ENCODE data around the gene CLDN20. TPM values are rescaled to one million over a fixed set of nuclear protein-coding genes. Genes with fewer than 3 reads are reported as not detected.
"Not testable (repeated sequence)": the region's sequence is repeated elsewhere in the genome, so short reads cannot be mapped to it uniquely, and the experiment has no call there.

The CLDN20 gene, protein sequence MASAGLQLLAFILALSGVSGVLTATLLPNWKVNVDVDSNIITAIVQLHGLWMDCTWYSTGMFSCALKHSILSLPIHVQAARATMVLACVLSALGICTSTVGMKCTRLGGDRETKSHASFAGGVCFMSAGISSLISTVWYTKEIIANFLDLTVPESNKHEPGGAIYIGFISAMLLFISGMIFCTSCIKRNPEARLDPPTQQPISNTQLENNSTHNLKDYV
- not detected for total RNA-seq

DNA sequence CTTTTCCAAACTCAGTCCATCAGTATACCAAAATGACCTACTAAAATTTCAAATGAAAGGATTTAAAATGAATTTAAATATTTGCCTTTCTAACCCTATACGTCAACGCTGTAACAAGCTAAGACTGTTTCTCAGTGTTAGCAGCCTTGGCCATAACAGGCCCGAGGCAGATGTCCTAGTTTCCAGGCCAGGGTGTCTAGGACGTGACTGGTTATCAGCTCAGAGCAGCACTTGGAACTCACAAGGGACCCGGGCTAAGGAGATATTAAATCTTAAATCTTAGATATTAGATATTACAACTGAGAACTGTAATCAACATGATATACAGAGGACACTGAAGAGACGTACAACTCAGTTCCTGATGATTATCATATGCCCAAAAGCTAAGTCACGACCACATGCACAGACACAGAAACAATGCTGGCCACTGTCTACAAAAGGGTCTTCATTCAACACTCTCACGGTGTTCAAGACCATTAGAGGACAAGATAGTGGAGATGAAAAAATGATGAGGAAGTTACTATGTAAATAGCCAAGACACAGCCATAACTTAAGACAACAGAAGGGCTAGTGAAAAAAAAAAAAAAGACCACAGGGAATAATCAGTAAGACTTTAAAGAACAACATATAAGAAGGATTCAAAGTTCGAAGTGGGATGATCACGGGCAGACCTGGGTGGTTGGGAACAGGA, at the start of gene CLDN20:
TSS of gene CLDN20 (plus strand) at position 641 of the 691 bp plus-strand sequence. CDS start 11,707 bp downstream, outside the sequence.
- no peak for DNase-seq (ENCODE audit: low read depth in 2 of 3, low spot score in 2 of 3)

DNA sequence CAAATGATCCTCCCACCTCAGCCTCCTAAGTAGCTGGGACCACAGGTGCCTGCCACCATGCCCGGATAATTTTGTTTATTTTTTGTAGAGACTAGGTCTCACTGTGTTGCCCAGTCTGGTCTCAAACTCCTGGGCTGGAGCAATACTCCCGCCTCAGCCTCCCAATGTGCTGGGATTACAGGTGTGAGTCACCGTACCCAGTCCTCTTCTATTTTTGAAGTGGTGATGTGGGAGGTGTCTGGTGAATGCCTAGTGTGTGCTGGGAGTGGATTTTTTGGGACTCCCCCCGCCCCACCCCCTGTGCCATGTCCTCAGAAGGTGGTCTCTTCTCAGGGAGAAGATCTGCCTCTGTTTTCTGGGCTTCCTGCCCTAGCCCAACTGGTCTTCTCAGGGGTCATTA, 47.9 kb upstream of the CLDN20 start:
- no peak for DNase-seq (ENCODE audit: low read depth in 2 of 3, low spot score in 2 of 3)

DNA sequence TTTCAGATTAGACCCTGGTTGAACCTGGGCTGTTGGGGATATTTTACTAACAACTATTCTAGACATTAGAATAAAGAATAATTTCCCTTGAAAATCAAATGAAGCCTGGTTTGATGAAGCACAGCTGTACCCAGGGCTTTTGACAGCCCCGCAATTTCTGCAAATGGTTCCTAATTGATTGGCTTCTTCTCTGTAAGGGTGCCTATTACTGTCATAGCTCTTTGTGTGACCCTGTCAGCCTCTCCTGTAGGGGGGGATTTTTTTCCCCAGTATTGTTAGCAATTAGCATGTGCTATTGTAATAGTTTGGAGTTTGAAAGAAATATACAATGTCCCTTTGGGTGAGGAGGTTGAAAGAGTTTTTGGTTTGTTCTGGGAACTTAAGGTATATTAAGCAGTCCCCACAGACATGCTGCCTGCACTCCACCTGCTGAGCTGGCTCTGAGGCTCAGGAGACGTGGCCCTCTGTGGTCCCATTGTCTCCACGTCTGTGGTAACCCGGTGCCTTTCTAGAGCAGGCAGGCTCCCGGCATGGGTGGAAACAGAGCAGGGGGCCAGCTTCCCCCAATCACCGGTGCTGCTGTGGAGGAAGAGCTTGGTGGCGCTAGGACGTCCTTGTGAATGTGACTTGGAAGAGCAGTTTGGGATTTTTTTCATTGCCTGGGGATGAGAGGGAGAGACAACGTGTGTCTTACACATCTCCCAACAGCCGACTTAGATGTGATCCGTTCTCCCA, 47.3 kb upstream of the CLDN20 start:
- DNase-seq (ENCODE audit: low read depth in 2 of 3, low spot score in 2 of 3) = no peak

DNA sequence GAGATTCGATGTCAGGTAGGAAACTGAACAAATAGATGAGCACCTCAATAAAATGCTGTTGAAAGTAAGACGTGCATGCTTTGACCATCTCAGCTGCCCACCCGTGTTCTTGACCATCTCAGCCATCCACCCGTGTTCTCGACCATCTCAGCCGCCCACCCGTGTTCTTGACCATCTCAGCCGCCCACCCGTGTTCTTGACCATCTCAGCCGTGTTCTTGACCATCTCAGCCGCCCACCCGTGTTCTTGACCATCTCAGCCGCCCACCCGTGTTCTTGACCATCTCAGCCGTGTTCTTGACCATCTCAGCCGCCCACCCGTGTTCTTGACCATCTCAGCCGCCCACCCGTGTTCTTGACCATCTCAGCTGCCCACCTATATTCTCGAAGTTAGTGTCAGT, 45.1 kb upstream of the CLDN20 start:
- DNase-seq (ENCODE audit: low read depth in 2 of 3, low spot score in 2 of 3) = not testable (repeated sequence)

DNA sequence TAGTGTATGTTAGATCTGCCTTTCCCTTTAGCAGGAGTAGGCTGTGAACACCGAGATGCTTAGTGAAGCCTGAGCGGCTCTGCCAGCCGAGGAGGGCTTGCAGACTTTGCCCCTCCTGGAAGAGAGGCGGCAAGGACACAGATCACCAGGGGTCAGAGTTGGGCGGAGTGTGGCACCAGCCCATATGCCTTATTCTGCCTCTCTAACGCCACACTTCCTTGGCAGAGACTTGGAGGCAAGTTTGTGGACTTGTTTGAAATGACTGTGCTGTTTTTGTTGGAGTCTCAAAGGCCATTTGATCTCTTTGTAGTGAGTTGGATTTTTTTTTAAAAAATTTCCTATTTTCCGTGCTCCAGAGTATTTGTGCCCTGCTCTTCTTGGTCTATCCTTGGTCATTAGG, 44.5 kb upstream of the CLDN20 start:
- no peak for DNase-seq (ENCODE audit: low read depth in 2 of 3, low spot score in 2 of 3)

DNA sequence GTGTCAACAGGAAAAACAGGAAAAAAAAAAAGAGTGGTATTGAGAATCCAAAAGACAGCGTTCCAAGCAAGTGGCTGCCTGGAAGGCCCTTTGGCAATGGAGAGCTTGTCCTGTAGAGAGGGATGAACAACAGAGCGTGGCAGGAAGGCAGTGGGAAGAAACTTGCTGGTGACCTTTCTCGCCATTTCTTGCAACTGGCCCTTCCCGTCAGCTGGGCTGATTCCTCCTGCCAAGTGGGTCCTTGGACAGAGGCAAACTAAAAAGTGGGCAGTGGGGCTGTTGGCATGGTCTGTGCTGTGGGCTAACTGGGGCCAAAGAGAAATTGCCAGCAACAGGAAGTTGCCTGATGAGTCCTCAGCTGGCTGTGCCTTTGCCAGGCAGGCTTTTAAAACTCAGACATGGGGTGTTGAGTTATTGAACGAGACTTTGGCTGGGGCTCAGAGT, 43.9 kb upstream of the CLDN20 start:
- no peak for DNase-seq (ENCODE audit: low read depth in 2 of 3, low spot score in 2 of 3)

DNA sequence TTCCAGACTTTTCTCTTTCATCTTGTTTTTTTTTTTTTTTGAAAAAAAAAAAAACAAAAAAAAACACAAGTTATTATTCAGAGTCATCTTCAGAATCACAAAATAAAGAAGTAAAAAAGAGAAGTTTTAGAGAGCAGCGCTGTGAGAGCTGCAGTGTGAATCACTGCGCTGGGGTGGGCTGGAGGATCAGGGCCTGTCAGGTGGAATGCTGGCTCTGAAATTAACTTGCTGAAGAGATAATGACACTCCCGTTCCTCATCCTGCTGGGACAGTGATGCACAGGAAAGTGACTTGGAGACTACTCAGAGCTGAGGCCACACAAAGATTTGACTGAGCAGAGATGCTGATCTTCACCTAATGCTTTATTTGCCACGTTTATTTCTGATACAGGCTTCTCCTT, 42.7 kb upstream of the CLDN20 start:
- no peak for DNase-seq (ENCODE audit: low read depth in 2 of 3, low spot score in 2 of 3)

DNA sequence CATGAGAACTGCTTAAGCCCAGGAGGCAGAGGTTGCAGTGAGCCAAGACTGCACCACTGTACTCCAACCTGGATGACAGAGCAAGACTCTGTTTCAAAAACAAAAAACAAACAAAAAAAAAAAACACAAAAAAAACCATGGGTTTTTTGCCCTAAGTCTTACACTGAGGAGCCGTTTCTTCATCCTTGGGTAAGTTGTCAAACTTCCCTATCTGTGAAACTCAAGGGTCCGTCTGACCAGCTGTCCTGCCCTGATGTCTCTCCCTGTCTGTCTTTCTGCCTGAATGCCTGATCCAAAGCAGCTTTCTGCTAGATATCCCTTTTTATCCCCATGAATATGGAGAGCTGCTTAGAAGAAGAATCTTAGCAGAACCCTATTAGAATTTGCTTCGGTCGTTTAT, 41.3 kb upstream of the CLDN20 start:
- DNase-seq (ENCODE audit: low read depth in 2 of 3, low spot score in 2 of 3) = no peak

DNA sequence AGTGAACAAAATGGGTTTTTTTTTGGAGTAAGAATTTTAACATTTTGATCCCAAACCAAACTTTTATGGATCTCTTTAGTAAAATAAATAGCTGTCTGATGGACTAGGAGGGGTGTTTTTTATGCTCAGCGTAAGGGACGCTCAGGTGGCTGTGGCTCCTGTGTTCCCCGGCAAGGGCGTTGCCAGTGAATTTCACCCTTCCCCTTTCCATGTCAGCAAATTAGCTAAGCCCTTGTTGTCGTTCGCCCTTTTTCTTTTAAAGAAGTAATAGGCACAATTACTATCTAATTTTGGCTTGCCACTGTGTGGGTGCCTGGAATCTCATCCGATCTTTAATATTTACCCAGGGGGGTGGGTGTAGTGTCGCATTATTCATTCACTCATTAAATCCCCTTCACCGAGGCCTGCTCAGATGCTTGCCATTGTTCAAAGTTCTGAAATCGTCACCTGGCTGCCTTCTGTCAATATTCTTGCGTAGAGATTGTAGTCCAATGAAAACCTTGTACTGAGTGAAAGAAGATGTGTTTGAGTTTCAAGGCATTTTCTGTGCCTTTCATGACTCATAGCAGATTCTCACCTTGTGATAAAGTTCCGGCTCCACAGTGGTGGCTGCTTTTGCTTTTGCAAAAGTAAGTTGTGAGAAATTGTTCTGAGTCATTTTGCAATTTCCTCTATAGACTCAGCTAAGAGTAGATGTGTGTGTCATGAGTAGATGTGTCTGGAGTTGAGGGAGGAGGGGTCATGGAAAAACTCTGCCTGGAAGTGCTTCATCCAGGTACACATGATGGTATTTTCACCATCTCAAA, 40.0 kb upstream of the CLDN20 start:
- DNase-seq (ENCODE audit: low read depth in 2 of 3, low spot score in 2 of 3) = peak in 2 of 3 donors; percentile 5 to 12

DNA sequence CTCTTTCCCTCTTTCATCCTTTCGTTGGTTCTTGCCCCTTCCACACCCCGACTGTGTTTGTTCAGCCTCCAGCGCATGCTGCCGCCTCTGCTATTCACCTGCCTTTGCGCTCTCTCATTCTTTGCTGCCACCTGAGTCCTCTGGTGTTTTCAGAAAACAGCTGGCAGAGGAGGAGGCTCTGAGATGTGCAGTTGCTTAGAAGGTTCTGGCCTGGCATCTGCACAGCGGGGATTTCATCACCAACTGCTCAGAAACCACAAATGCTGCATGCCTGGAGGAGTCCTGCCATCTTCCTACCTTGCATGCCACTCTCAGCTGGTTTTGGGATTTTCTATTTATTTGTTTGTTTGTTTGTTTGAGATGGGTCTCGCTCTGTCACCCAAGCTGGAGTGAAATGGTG, 39.2 kb upstream of the CLDN20 start:
- no peak for DNase-seq (ENCODE audit: low read depth in 2 of 3, low spot score in 2 of 3)

DNA sequence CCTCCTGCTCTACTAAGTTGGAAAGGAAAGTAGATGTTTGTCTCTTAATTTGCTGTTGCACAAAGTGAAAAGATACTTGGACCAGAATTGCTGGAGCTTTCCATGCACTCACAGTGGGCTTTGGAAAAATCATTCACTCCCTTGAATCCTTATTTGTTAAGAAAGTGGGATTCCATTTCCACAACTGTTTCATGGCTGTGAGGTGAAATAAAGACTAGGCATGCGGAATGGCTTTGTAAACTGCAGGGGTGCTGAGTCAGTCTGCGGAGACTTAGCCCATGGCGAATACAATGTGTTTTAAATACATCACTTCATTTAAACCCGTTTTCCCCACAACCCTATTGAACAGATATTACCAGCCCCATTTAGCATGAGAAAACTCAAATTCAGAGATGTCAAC, 36.8 kb upstream of the CLDN20 start:
- DNase-seq (ENCODE audit: low read depth in 2 of 3, low spot score in 2 of 3) = no peak

DNA sequence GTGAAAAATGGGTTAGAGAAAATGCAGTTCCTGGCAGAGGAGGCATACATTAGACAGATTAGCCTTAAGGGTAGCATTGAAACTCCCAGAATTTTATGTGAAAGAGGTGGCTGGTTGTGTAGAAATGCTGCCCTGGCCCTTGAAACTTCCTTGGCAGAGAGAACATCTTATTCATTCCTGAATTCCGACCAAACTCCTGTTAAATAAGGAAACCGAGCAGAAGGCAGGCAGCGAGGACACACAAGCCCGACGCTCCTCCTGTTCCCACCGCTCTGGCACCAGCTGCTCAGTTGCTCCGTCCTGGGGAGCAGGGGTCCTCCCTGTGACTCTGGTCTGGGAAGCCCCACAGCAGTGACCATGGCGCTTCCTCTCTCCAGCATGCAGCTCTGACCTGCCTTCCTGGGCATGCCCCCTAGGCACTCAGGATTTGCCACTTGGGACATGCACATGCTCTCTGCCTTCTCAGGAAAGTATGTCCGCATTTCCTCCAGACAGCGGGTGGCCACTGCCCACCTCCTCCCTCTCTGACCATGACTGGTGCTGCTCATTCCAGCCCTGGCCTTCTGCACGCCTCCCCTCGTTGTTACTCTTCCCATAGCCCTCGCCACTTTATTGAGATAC, 35.2 kb upstream of the CLDN20 start:
- no peak for DNase-seq (ENCODE audit: low read depth in 2 of 3, low spot score in 2 of 3)

DNA sequence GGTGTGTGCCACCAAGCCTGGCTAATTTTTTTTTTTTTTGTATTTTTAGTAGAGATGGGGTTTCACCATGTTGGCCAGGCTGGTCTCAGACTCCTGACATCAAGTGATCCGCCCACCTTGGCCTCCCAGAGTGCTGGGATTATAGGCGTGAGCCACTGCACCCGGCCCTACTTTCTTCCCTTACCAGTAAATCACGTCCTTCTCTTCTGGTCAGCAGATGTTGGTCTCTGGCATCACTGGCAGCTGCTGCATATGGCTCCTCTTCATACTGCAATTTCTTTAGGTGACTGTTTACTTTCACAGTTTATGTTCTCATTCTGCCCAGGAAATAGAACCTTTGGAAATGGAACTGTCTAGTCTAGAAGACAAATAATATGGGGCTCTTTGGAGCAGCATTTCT, 32.8 kb upstream of the CLDN20 start:
- DNase-seq (ENCODE audit: low read depth in 2 of 3, low spot score in 2 of 3) = not testable (repeated sequence)

DNA sequence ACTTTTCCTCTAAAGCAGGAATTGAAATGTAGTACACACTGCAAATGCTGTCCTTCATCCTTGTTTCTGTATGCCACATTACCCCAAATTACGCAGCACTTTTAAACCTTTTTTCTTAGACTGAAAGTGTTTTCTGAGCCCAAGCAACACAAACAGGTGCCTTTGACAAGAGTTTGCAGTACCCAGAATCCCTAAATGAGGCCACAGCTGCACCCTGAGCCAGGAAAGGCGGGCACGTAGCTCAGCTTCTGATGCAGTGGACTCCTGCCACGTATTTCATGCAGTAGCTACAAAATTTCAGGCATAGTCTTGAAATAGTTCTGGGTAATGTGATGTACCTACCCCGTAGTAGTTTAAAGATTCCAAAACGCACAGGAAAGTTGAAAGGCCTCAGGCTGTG, 31.0 kb upstream of the CLDN20 start:
- no peak for DNase-seq (ENCODE audit: low read depth in 2 of 3, low spot score in 2 of 3)

DNA sequence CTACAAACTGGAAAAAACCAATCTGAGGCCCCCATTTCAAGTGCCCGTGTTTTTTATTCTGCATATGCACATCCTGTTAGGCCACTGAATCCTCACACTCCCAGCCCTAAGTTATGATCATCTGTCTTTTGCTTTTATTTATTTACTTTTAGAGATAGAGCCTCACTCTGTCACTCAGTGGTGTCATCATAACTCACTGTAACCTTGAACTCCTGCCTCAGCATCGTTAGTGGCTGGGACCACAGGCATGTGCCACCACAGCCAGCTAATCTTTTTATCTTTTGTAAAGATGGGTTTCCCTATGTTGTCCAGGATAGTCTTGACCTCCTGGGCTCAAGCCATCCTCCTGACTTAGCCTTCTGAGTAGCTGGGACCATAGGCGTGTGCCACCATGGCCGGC, 29.6 kb upstream of the CLDN20 start:
- no peak for DNase-seq (ENCODE audit: low read depth in 2 of 3, low spot score in 2 of 3)

DNA sequence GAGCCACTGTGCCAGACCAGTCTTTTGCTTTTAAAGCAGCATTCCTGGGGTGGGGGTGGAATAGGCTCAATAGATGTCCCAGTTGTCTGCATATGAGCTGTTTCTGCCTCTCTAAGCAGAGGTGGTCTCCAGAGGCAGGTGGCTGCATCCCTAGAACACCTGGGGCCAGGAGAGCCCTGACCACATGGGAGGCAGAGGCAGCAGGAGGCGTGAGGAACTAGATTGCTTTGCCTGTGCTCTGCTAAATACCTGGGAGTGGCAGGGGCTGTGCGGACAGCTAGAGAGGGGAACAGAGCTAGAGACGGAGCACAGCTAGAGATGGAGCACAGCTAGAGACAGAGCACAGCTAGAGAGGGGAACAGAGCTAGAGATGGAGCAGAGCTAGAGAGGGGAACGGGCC, 29.1 kb upstream of the CLDN20 start:
- DNase-seq (ENCODE audit: low read depth in 2 of 3, low spot score in 2 of 3) = no peak

DNA sequence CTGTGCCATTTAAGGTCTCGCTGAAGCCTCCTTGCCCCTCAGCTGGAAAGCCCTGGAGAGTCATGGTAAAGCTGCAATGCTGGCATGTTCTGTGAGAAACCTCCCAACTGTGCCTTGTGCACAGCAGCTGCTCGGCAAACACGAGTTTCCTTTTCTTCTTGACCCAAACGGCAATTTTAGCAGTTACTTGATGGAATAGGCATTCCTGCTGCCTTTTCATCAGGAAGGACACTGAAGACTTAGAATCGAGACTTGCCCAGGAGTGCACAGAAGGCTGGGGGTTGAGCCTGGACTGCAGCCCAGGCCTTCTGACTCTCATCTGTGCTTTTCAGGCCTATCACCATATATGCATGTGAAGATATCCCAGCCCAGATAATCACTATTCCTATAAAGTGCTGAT, 28.7 kb upstream of the CLDN20 start:
- no peak for DNase-seq (ENCODE audit: low read depth in 2 of 3, low spot score in 2 of 3)

DNA sequence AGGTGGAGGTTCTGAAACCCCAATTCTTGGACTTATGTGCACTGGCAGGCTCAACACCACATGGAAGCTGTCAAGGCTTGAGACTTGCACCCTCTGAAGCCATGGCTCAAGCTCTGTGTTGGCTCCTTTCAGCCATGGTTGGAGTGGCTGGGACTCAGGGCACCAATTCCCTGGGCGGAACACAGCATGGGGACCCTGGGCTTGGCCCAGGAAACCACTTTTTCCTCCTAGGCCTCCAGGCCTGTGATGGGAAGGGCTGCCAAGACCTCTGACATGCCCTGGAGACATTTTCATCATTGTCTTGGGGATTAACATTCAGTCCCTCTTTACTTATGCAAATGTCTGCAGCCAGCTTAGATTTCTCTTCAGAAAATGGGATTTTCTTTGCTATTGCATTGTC, 26.2 kb upstream of the CLDN20 start:
- no peak for DNase-seq (ENCODE audit: low read depth in 2 of 3, low spot score in 2 of 3)

DNA sequence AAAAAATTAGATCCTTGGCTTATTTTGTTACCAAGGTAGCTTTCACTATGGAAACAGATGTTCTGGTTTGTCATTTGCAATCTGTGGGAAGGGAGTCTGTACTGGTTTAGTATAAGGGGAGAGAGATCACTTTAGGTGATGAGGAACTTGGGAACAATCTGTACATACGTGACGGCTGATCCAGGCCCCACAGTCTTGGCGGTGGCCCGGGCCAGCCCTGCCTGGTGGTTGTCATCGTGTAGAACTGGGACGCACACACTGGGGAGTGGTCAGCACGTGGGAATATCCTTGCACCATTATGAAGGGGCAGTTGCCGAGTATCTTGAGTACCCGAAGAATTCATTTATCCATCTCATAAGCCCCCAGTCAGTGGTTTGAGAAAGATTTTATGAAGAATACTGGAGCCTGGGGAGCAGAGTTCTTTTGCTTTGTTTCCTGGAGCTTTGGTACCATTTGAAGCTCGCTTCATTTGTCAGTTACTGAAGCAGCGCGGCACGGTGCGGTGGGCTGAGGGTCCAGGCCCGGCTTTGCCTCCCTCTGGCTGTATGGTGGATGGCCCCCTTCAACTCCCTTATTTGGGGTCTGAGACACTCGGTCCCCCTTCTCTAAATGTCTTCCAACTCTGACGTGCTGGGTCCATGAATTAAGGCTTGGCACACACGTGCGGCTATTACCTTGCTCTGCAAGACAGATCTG, 22.8 kb upstream of the CLDN20 start:
- no peak for DNase-seq (ENCODE audit: low read depth in 2 of 3, low spot score in 2 of 3)

DNA sequence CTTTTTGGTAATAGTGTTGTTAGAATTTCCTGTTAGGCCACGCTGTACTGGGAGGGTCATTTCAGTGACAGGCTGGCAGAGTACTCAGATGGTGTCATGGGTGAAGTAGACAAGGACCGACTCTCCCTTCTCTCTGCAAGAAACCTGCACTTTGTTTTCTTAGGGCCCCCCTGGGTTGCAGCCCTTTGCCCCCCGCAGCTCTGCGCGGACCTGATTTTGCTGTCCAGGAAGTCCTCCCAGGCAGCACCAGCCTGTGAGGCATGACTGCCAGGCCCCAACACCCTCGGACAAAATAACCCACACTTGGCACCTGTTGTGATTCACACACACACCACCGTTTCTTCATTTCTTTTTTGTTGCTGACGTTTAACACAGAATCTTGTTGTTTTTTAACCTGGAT, 21.8 kb upstream of the CLDN20 start:
- no peak for DNase-seq (ENCODE audit: low read depth in 2 of 3, low spot score in 2 of 3)
